Tibial artery (tissue), 4 donors: Measurements from ENCODE around the gene THSD7A.

ENCODE experiments used
- DNase-seq, 2 donors: peaks; one replicate each; pipeline ENCODE4 v3.0.0-alpha.2; 2019
- H3K27ac ChIP-seq, 2 donors: fragments of 200-600 bp; sonication (generic) in 1 of 2; 1 replicate in 1 of 2; 2 replicates in 1 of 2; pipeline ENCODE4 v1.5.1; 2018 to 2019; ENCODE audit warnings: mild to moderate bottlenecking in 1 of 2
- H3K27me3 ChIP-seq, 2 donors: fragments of 200-600 bp; sonication (generic) in 1 of 2; one replicate each; pipeline versions ENCODE4 v1.5.1 to v1.6.0; 2016 to 2019
- H3K36me3 ChIP-seq, 3 donors: fragments of 200-600 bp; sonication (generic) in 2 of 3; one replicate each; pipeline ENCODE4 v1.5.1; 2016 to 2019; ENCODE audit warnings: mild to moderate bottlenecking in 2 of 3
- H3K4me1 ChIP-seq, 4 donors: fragments of 200-600 bp; sonication (generic) in 2 of 4; 1 replicate in 3 of 4; 2 replicates in 1 of 4; pipeline ENCODE4 v1.5.1; 2016 to 2019
- H3K4me3 ChIP-seq, 2 donors: fragments of 200-600 bp; sonication (generic) in 1 of 2; 1 replicate in 1 of 2; 2 replicates in 1 of 2; pipeline ENCODE4 v1.5.1; 2018 to 2019; ENCODE audit warnings: mild to moderate bottlenecking in 2 of 2
- H3K9me3 ChIP-seq, 3 donors: fragments of 200-600 bp; sonication (generic) in 1 of 3; one replicate each; pipeline ENCODE4 v1.5.1; 2016 to 2019
- CTCF ChIP-seq, 2 experiments: fragments of 200-600 bp in 1 of 2; fragments of 450-650 bp in 1 of 2; IDR thresholded peaks; one replicate each; pipeline ENCODE4 v1.5.1; 2017 to 2019; ENCODE audit warnings: antibody characterized with exemption in 2 of 2, mild to moderate bottlenecking in 1 of 2, moderate library complexity in 1 of 2
- intact Hi-C: fragments of 100-400 bp; cut with DNase I; formaldehyde crosslinking; loops from one replicate; pipeline ENCODE4 v1.15.0; 2023; ENCODE audit warnings: low total_unique reads

Gene THSD7A

GRCh38 chr7:11831736-11832495 is at the start of gene THSD7A:
THSD7A (minus strand) TSS chr7:11832198; CDS start chr7:11831946, 252 bp downstream.
- peak within 1 kb of the TSS in 1 of 2 donors; percentile 26 for H3K27ac ChIP-seq
- no peak for TF ChIP-seq CTCF (IDR thresholded peaks at IDR 0.05)
- peaks cover 0 to 14% (median 4%) of the 10 kb centered on the region in 4 donors for H3K4me1 ChIP-seq
- DNase-seq = peak; percentile 21 to 60
- H3K27me3 ChIP-seq = no peaks in the 10 kb centered on the region
- peak within 1 kb of the TSS; percentile 42 to 58 for H3K4me3 ChIP-seq
- H3K9me3 ChIP-seq = peaks cover 0 to 6% (median 0%) of the 10 kb centered on the region in 3 donors
- H3K36me3 ChIP-seq = no peaks in the 10 kb centered on the region
- intact Hi-C loops = no loop called here

GRCh38 chr7:11881680-11882079 is 49.7 kb upstream of the THSD7A start:
- Histone ChIP-seq H3K27ac (no peak overlapping the region), H3K4me1 (no peaks in the 10 kb centered on the region), H3K4me3 (no peak overlapping the region), H3K36me3 (no peaks in the 10 kb centered on the region), H3K9me3 (no peaks in the 10 kb centered on the region), H3K27me3 (no peaks in the 10 kb centered on the region)
- no peak for DNase-seq
- intact Hi-C loops = no loop called here
- TF ChIP-seq CTCF (IDR thresholded peaks at IDR 0.05) = no peak

GRCh38 chr7:11875635-11876034 is 43.6 kb upstream of the THSD7A start:
- H3K9me3 ChIP-seq = no peaks in the 10 kb centered on the region
- no peak overlapping the region for H3K4me3 ChIP-seq
- no peak for TF ChIP-seq CTCF (IDR thresholded peaks at IDR 0.05)
- no peaks in the 10 kb centered on the region for H3K27me3 ChIP-seq
- no peak overlapping the region for H3K27ac ChIP-seq
- no peaks in the 10 kb centered on the region for H3K36me3 ChIP-seq
- intact Hi-C loops = no loop called here
- no peak for DNase-seq
- H3K4me1 ChIP-seq = no peaks in the 10 kb centered on the region

- TF ChIP-seq CTCF (IDR thresholded peaks at IDR 0.05) = no peak
- Histone ChIP-seq H3K4me1 (no peaks in the 10 kb centered on the region), H3K4me3 (no peak overlapping the region)
These were observed 33.7 kb upstream of the THSD7A start for GRCh38 chr7:11865671-11866070.

GRCh38 chr7:11858622-11859302 is 26.8 kb upstream of the THSD7A start:
- H3K27me3 ChIP-seq = no peaks in the 10 kb centered on the region
- H3K4me3 ChIP-seq = no peak overlapping the region
- DNase-seq = no peak
- intact Hi-C loops = no loop called here
- no peaks in the 10 kb centered on the region for H3K9me3 ChIP-seq
- TF ChIP-seq CTCF (IDR thresholded peaks at IDR 0.05) = no peak
- H3K4me1 ChIP-seq = no peaks in the 10 kb centered on the region
- H3K36me3 ChIP-seq = no peaks in the 10 kb centered on the region
- H3K27ac ChIP-seq = no peak overlapping the region

More at GRCh38 chr7:11865671-11866070, 33.7 kb upstream of the THSD7A start:
- no peaks in the 10 kb centered on the region for H3K36me3 ChIP-seq
- intact Hi-C loops = no loop called here
- no peaks in the 10 kb centered on the region for H3K9me3 ChIP-seq
- no peak for DNase-seq
- no peaks in the 10 kb centered on the region for H3K27me3 ChIP-seq
- H3K27ac ChIP-seq = no peak overlapping the region
